SW 1271 (cell line): ENCODE measurements around the gene LY9.

Experiments used
- DNase-seq, 2 experiments: peaks; one replicate each; lab custom pipeline; 2025; lab: John Stamatoyannopoulos, UW

Gene LY9

DNA sequence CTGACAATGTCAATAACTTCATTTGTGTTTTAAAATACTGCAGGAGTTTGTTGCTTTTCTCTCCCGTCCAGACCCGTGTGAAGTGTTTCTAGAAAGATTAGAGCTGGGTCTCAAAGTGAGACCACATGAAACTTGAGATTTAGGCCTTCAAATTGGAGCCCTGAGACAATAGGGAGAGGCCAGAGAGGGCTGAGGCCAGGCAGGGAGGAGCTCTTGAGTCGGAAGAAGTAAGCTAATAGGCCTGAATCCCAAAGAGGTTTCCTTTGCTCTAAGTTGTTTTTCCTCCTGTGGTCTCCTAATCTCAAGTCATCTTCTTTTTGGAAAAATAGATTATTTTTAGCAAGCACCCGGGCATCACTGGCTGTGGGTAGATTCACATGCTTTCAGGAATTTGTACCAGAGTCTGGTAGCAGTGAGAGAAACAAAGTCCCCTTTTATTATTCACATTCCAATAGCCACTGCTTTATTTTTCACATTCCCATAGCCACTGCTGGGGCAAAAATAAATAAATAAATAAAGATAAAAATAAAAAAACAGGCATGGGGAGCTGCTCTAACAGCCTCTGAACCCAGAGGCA, 41.1 kb downstream of the LY9 start:
- no peak for DNase-seq

DNA sequence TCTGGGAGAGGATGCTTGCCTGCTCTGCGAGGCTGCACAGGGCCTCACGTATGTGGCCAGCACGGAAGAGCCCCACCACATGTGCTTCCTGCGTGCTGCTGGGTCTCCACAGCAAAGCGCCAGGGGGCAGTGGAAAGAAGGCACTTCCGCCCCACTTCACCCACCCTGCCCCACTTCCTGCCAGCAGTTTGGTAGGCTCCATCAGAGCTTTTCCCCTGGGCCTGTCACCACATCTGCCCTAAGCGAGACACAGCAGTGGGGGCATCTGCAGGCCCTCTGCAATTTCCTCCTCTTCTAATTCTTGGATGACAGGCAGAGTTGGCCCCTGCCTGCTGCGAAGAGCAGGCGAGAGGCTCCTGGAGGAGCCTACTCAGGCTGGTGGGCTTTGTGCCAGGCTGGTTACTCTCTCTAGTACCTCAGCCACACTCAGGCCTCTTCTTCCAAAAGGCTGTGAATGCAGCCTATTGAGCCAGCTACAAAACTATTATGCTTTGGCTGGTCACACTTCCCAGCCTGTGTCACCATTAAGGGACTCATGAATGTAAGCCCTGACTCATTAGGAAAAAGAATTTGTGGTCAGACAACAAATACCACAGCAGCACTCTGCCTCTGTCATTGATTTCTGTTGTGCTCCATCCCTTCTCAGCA, 41.7 kb downstream of the LY9 start:
- no peak for DNase-seq

- DNase-seq: no peak
Measured at GRCh38 chr1:160838888-160839287, 42.9 kb downstream of the LY9 start.

DNA sequence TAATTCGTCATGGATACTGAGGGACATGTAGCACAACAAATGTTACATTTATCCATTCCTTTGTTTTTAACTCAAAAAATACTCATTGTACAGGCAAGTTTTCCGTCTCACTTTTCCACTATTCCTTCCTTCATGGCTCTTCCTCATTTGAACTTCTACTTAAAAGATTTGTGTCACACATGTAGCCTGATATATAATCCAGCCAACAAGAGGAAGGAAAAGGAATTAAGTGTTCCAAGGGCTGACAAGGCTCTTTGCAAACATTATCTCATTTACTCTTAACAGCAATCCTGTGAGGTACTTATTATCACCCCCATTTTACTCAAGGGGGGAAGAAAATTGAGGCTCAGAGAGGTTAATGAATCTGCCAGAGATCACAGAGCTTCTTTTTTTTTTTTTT, 43.8 kb downstream of the LY9 start:
- no peak for DNase-seq

GRCh38 chr1:160841079-160841478, 45.1 kb downstream of the LY9 start:
- DNase-seq: no peak

GRCh38 chr1:160844447-160845232, 48.7 kb downstream of the LY9 start:
- no peak for DNase-seq

DNA sequence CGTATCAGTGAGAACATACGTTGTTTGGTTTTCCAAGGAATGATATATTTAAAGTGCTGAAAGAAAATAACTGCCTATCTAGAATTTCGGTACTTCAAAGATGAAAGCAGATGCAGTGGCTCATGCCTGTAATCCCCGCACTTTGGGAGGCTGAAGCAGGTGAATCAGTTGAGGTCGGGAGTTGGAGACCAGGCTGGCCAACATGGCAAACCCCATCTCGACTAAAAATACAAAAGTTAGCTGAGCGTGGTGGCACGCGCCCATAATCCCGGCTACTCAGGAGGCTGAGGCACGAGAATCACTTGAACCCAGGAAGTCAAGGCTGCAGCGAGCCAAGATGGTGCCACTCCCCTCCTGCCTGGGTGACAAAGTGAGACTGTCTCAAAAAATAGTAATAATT, 50.3 kb downstream of the LY9 start:
- DNase-seq: no peak

DNA sequence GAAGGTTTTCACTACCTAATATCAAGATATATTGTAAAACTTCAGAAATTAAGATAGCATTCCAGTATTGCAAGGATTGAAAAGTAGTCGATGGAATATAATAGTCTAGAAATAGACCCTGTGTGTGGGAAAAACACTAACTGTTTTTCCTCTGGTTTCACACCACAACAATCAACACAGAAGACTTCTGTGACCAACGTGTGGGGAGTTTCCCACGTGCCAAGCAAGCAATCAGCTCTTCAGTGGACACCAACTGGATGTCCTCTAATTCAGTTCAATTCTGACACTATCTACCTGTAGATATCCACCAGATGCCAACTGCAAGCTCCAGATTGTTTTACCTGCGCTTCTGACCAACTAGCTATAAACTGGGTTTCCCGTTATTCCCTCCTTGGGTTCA, 54.6 kb downstream of the LY9 start:
- no peak for DNase-seq

- DNase-seq: no peak
Measured at GRCh38 chr1:160850993-160851392, 55.0 kb downstream of the LY9 start.

DNA sequence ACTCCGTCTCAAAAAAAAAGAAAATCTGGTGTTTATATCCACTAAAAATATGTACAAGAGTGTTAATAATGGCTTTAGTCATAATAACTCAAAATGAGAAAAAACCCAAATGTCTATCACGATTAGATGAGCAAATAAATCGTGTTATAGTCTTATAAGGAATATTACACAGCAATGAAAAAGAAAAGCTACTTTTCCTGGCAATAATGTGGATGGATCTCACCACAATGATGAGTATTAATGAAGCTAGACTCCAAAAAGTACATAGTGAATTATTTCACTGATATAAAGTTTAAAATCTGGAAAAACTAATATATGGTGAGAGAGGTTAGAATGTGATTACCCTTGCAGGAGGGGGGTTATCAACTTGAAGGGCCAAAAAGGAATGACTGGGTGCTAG, 57.0 kb downstream of the LY9 start:
- no peak for DNase-seq

- DNase-seq: no peak
Measured at GRCh38 chr1:160853754-160854153, 57.8 kb downstream of the LY9 start.

GRCh38 chr1:160855181-160855981, 59.4 kb downstream of the LY9 start:
- no peak for DNase-seq

GRCh38 chr1:160858097-160858496, 62.1 kb downstream of the LY9 start:
- DNase-seq: no peak

- no peak for DNase-seq
Measured at GRCh38 chr1:160858507-160858906, 62.5 kb downstream of the LY9 start.

GRCh38 chr1:160859166-160859565, 63.2 kb downstream of the LY9 start:
- DNase-seq: no peak

- DNase-seq: no peak
Measured at GRCh38 chr1:160860840-160861505, 65.0 kb downstream of the LY9 start.

- no peak for DNase-seq
Measured at GRCh38 chr1:160862203-160863060, 66.5 kb downstream of the LY9 start, which contains the start of gene CD244. CD244 (minus strand) TSS chr1:160862887; CDS start chr1:160862677, 210 bp downstream.

- no peak for DNase-seq
Measured at GRCh38 chr1:160863061-160863773, 67.2 kb downstream of the LY9 start.

DNA sequence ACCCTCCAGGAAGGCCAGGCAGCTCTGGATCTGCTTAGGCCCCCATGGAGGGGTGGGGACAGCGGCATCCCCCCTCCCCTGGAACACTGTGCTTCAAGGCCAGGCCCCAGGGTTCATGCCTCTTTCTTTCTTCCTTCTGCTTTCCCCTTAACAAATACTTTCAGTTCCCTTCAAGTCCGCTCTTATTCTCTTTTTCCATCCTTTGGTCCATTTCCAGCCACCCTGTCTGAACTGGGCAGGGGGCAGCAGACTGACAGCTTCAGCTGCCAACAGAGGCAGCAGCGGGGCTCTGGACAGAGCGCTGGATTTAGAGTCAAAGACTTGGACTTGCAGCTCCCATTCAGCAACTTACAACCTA, 67.8 kb downstream of the LY9 start:
- DNase-seq: no peak

GRCh38 chr1:160864173-160864572, 68.2 kb downstream of the LY9 start:
- no peak for DNase-seq
